ENCODE results near the gene KLHL1.

Gene KLHL1

DNA sequence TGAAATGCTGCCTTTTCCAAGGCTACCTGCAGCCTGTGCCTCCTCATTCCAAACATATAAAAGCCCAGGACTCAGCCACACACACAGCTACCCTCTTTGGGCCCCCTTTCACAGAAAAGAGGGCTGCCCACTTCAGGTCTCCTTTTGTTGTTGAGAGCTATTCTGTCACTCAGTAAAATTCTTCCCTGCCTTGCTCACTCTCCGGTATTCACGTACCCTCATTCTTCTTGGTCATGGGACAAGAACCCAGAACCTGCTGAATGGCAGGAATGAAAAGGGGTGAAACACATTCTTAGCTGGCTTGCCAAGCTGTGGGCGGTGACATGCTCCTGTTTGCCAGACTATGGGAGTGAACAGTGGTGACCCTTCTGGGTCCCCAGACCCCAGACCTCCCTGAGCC lies 338.6 kb downstream of the KLHL1 start:
- no peak overlapping the region for H3K4me3 ChIP-seq (ENCODE audit: low read depth, low read length)
- no peaks in the 10 kb centered on the region for H3K9me3 ChIP-seq (ENCODE audit: severe bottlenecking)
- no peaks in the 10 kb centered on the region for H3K36me3 ChIP-seq
- H3K27me3 ChIP-seq (ENCODE audit: insufficient read depth, low read depth, severe bottlenecking), result no peaks in the 10 kb centered on the region
- no peak overlapping the region for H3K27ac ChIP-seq
- TF ChIP-seq, protein P1, sequence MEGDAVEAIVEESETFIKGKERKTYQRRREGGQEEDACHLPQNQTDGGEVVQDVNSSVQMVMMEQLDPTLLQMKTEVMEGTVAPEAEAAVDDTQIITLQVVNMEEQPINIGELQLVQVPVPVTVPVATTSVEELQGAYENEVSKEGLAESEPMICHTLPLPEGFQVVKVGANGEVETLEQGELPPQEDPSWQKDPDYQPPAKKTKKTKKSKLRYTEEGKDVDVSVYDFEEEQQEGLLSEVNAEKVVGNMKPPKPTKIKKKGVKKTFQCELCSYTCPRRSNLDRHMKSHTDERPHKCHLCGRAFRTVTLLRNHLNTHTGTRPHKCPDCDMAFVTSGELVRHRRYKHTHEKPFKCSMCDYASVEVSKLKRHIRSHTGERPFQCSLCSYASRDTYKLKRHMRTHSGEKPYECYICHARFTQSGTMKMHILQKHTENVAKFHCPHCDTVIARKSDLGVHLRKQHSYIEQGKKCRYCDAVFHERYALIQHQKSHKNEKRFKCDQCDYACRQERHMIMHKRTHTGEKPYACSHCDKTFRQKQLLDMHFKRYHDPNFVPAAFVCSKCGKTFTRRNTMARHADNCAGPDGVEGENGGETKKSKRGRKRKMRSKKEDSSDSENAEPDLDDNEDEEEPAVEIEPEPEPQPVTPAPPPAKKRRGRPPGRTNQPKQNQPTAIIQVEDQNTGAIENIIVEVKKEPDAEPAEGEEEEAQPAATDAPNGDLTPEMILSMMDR (IDR thresholded peaks at IDR 0.05; ENCODE audit: low read depth, low read length), result no peak
- no peak for DNase-seq

DNA sequence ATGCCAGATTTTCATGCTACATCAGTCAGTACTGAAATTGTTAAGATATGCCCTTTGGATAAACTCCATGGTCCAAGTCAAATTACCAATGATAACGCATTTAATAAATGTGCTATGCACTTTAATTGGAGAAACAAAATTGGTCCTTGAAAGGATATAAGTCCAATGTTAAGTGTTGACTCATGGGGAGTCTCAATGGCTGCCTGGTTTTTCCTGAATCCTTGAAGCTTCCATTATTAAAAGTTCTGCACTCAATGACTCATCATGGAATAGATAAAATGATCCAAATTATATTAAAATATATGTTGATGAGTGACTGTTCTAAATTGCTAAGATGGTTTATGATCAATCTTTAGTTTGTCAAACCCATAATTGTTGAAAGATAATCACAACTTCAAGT lies 346.7 kb downstream of the KLHL1 start:
- H3K27me3 ChIP-seq (ENCODE audit: insufficient read depth, low read depth, severe bottlenecking), result no peaks in the 10 kb centered on the region
- TF ChIP-seq, protein P1 (IDR thresholded peaks at IDR 0.05; ENCODE audit: low read depth, low read length), result no peak
- no peaks in the 10 kb centered on the region for H3K9me3 ChIP-seq (ENCODE audit: severe bottlenecking)
- no peak overlapping the region for H3K27ac ChIP-seq
- no peak overlapping the region for H3K4me3 ChIP-seq (ENCODE audit: low read depth, low read length)
- no peaks in the 10 kb centered on the region for H3K36me3 ChIP-seq
- no peak for DNase-seq

DNA sequence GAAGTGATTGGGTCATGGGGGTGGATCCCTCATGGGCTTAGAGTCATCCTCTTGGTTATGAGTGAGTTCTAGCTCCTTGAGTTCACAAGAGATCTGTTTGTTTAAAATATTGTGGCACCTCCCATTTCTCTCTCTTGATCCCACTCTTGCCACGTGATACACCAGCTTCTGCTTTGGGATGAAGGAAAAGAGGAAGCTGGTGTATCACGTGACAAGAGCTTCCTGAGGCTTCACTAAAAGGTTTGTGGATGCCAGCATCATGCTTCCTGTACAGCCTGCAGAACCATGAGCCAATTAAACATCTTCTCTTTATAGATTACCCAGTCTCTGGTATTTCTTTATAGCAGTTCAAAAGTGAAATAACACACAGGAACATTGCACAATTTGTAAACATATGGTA lies 353.2 kb downstream of the KLHL1 start:
- Histone ChIP-seq H3K9me3 (ENCODE audit: severe bottlenecking) (no peaks in the 10 kb centered on the region), H3K27ac (no peak overlapping the region), H3K27me3 (ENCODE audit: insufficient read depth, low read depth, severe bottlenecking) (no peaks in the 10 kb centered on the region), H3K4me3 (ENCODE audit: low read depth, low read length) (no peak overlapping the region), H3K36me3 (no peaks in the 10 kb centered on the region)
- DNase-seq, result no peak
- TF ChIP-seq, protein P1 (IDR thresholded peaks at IDR 0.05; ENCODE audit: low read depth, low read length), result no peak

DNA sequence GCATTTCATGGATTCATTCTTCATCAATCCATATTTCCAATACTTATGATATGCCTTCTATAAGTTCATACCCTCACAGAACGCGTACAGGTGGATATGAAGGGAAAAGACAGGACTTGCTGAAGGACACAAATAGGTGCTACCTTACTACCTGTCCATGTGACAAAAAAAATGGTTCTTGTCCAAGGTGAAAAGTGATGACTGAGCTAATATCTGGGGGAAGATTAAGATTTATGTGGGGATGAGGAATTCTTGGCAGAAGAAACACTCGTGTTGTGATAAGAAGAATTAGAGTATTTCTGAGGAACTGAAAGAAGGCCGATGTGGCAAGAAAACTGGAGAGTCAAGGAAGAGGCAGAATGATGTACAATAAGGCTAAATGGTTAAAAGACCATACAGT lies 357.0 kb downstream of the KLHL1 start:
- DNase-seq, result no peak
- H3K9me3 ChIP-seq (ENCODE audit: severe bottlenecking), result no peaks in the 10 kb centered on the region
- H3K27me3 ChIP-seq (ENCODE audit: insufficient read depth, low read depth, severe bottlenecking), result no peaks in the 10 kb centered on the region
- H3K4me3 ChIP-seq (ENCODE audit: low read depth, low read length), result no peak overlapping the region
- TF ChIP-seq, protein P1 (IDR thresholded peaks at IDR 0.05; ENCODE audit: low read depth, low read length), result no peak
- no peak overlapping the region for H3K27ac ChIP-seq
- H3K36me3 ChIP-seq, result no peaks in the 10 kb centered on the region

DNA sequence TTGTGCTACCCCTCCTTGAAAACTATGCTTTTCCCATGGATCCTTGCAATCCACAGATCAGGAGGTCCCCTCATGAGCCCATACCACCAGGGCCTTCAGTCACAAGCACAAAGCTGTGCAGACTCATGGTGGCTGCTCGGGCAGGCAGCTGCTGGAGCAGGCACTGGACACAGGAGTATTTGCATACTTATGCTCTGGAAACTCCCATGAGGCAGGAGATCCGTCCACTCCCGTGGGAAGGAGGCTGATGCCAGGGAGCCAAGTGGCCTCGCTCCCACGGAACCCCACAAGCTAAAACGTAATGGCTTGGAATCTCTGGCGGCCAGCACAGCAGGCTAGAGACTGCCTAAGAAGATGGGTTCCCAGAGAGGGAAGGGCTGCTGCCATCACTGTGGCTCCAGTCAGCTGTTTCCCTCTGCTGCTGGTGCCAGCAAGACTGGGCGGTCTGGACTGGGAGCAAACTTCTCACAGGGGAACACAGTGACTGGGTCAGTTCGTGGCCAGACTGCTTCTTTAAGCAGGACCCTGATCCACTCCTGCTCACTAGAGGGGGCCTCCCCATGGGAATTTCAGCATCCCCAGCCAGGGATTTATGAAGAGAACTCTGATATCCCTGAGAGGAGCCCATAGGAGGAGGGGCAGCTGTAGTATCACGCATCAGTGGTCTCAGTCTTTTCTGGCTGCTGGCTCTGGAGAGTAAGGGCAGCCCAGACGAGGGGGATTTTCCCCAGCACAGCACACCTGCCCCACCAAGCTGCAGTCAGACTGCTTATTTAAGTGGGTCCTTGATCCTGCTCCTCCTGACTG lies 370.9 kb downstream of the KLHL1 start:
- TF ChIP-seq, protein P1 (IDR thresholded peaks at IDR 0.05; ENCODE audit: low read depth, low read length), result no peak
- H3K4me3 ChIP-seq (ENCODE audit: low read depth, low read length), result no peak overlapping the region
- H3K27ac ChIP-seq, result no peak overlapping the region
- H3K9me3 ChIP-seq (ENCODE audit: severe bottlenecking), result no peaks in the 10 kb centered on the region
- H3K36me3 ChIP-seq, result no peaks in the 10 kb centered on the region
- no peak for DNase-seq
- no peaks in the 10 kb centered on the region for H3K27me3 ChIP-seq (ENCODE audit: insufficient read depth, low read depth, severe bottlenecking)

DNA sequence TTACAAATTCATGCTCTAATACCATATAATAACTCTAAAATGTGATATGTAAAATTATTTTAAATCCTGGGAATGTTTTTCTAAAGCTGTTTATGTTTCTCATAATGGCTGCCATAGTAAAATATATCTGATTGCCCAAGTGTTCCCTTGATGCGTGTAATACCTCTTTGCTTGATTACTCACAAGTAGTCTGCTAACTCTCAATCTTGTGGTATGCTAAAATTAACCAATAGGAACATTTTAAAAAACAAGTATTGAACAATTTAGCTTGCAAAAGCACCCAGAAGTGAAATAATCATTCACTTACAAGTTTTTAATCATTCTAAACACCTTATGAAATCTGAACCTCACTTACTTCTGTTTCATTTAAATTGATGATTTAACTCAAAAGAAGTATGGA lies 386.6 kb downstream of the KLHL1 start:
- DNase-seq, result no peak

More for the DNA sequence above, 386.6 kb downstream of the KLHL1 start:
- Histone ChIP-seq H3K27ac (no peak overlapping the region), H3K36me3 (no peaks in the 10 kb centered on the region), H3K9me3 (ENCODE audit: severe bottlenecking) (no peaks in the 10 kb centered on the region), H3K4me3 (ENCODE audit: low read depth, low read length) (no peak overlapping the region), H3K27me3 (ENCODE audit: insufficient read depth, low read depth, severe bottlenecking) (no peaks in the 10 kb centered on the region)
- TF ChIP-seq, protein P1 (IDR thresholded peaks at IDR 0.05; ENCODE audit: low read depth, low read length), result no peak
